ENCODE measurements around the gene GLIPR1.

Gene GLIPR1

GRCh38 chr12:75528272-75528671, 47.7 kb downstream of the GLIPR1 start:
- TF ChIP-seq CTBP1 (IDR thresholded peaks at IDR 0.05; ENCODE audit: borderline replicate concordance) (no peak), BHLHE40 (IDR thresholded peaks at IDR 0.05; ENCODE audit: borderline replicate concordance) (no peak), ARNT (IDR thresholded peaks at IDR 0.05) (no peak), NFRKB (IDR thresholded peaks at IDR 0.05) (no peak), FOXA1 (IDR thresholded peaks at IDR 0.05) (no peak), HDGF (IDR thresholded peaks at IDR 0.05; ENCODE audit: borderline replicate concordance) (no peak), TARDBP (IDR thresholded peaks at IDR 0.05) (no peak), FOXK2 (IDR thresholded peaks at IDR 0.05) (no peak), SUZ12 (IDR thresholded peaks at IDR 0.05) (no peak), L3MBTL2 (conservative IDR thresholded peaks at IDR 0.05) (no peak), SP1 (IDR thresholded peaks at IDR 0.05) (no peak)
- POLR2A ChIA-PET = no interaction called here
- no peak for DNase-seq (ENCODE audit: extremely low spot score)
- CTCF ChIA-PET = interaction anchor here (1.3 to 3.0 kb wide), 2 partner anchors 17 to 504 kb away, joined by 4 to 7 read pairs; partner anchors contain the start of genes KRR1 and PHLDA1

- no peak for DNase-seq (ENCODE audit: extremely low spot score)
- ChIA-PET POLR2A (no interaction called here), CTCF (no interaction called here)
- TF ChIP-seq ELF4 (IDR thresholded peaks at IDR 0.05) (no peak), HDGF (IDR thresholded peaks at IDR 0.05; ENCODE audit: borderline replicate concordance) (no peak), FOXA1 (IDR thresholded peaks at IDR 0.05) (no peak), FOXM1 (IDR thresholded peaks at IDR 0.05; ENCODE audit: borderline replicate concordance) (no peak), TARDBP (IDR thresholded peaks at IDR 0.05) (no peak), NFRKB (IDR thresholded peaks at IDR 0.05) (no peak), LEF1 (IDR thresholded peaks at IDR 0.05; ENCODE audit: borderline replicate concordance) (no peak), ZNF384 (IDR thresholded peaks at IDR 0.05) (no peak), FOXK2 (IDR thresholded peaks at IDR 0.05) (no peak)
Measured at GRCh38 chr12:75528692-75529091, 48.1 kb downstream of the GLIPR1 start.

GRCh38 chr12:75529316-75529715, 48.8 kb downstream of the GLIPR1 start:
- ChIA-PET CTCF (no interaction called here), POLR2A (no interaction called here)
- TF ChIP-seq SP1 (IDR thresholded peaks at IDR 0.05) = no peak
- no peak for TF ChIP-seq ZNF384 (IDR thresholded peaks at IDR 0.05)
- DNase-seq (ENCODE audit: extremely low spot score) = no peak

- POLR2A ChIA-PET = no interaction called here
- TF ChIP-seq NFRKB (IDR thresholded peaks at IDR 0.05) = no peak
- TF ChIP-seq FOXM1 (IDR thresholded peaks at IDR 0.05; ENCODE audit: borderline replicate concordance) = no peak
- TF ChIP-seq PKNOX1 (IDR thresholded peaks at IDR 0.05) = no peak
- no peak for TF ChIP-seq LEF1 (IDR thresholded peaks at IDR 0.05; ENCODE audit: borderline replicate concordance)
- TF ChIP-seq HDGF (IDR thresholded peaks at IDR 0.05; ENCODE audit: borderline replicate concordance) = no peak
- TF ChIP-seq SUZ12 (IDR thresholded peaks at IDR 0.05) = no peak
- TF ChIP-seq FOXA1 (IDR thresholded peaks at IDR 0.05) = no peak
- no peak for TF ChIP-seq TARDBP (IDR thresholded peaks at IDR 0.05)
- TF ChIP-seq CTBP1 (IDR thresholded peaks at IDR 0.05; ENCODE audit: borderline replicate concordance) = no peak
- TF ChIP-seq ZNF384 (IDR thresholded peaks at IDR 0.05) = no peak
- no peak for DNase-seq (ENCODE audit: extremely low spot score)
- CTCF ChIA-PET = no interaction called here
Measured at GRCh38 chr12:75529826-75530225, 49.3 kb downstream of the GLIPR1 start.

GRCh38 chr12:75533239-75533638, 52.7 kb downstream of the GLIPR1 start:
- ChIA-PET CTCF (no interaction called here), POLR2A (no interaction called here)
- no peak for DNase-seq (ENCODE audit: extremely low spot score)
- TF ChIP-seq SP1 (IDR thresholded peaks at IDR 0.05) = no peak

GRCh38 chr12:75539889-75540288, 59.3 kb downstream of the GLIPR1 start:
- no peak for DNase-seq (ENCODE audit: extremely low spot score)
- TF ChIP-seq ARNT (IDR thresholded peaks at IDR 0.05) (no peak), ELF4 (IDR thresholded peaks at IDR 0.05) (no peak), L3MBTL2 (conservative IDR thresholded peaks at IDR 0.05) (no peak), SP1 (IDR thresholded peaks at IDR 0.05) (no peak), CTBP1 (IDR thresholded peaks at IDR 0.05; ENCODE audit: borderline replicate concordance) (no peak), FOXA1 (IDR thresholded peaks at IDR 0.05) (no peak)
- ChIA-PET POLR2A (no interaction called here), CTCF (no interaction called here)

- TF ChIP-seq TARDBP (IDR thresholded peaks at IDR 0.05) (no peak), SUZ12 (IDR thresholded peaks at IDR 0.05) (no peak), ELF4 (IDR thresholded peaks at IDR 0.05) (no peak), ZNF384 (IDR thresholded peaks at IDR 0.05) (no peak), LEF1 (IDR thresholded peaks at IDR 0.05; ENCODE audit: borderline replicate concordance) (no peak), CTBP1 (IDR thresholded peaks at IDR 0.05; ENCODE audit: borderline replicate concordance) (no peak), FOXM1 (IDR thresholded peaks at IDR 0.05; ENCODE audit: borderline replicate concordance) (no peak), PKNOX1 (IDR thresholded peaks at IDR 0.05) (no peak), HDGF (IDR thresholded peaks at IDR 0.05; ENCODE audit: borderline replicate concordance) (no peak), FOXA1 (IDR thresholded peaks at IDR 0.05) (no peak), SP1 (IDR thresholded peaks at IDR 0.05) (no peak), L3MBTL2 (conservative IDR thresholded peaks at IDR 0.05) (no peak), NFRKB (IDR thresholded peaks at IDR 0.05) (no peak), ARNT (IDR thresholded peaks at IDR 0.05) (no peak), BHLHE40 (IDR thresholded peaks at IDR 0.05; ENCODE audit: borderline replicate concordance) (no peak), FOXK2 (IDR thresholded peaks at IDR 0.05) (no peak)
- ChIA-PET POLR2A (no interaction called here), CTCF (interaction anchor here (0.6 kb wide), 1 partner anchor 128 kb away, joined by 3 read pairs; no protein-coding TSS in a partner anchor)
- no peak for DNase-seq (ENCODE audit: extremely low spot score)
Measured at GRCh38 chr12:75542942-75543341, 62.4 kb downstream of the GLIPR1 start.

- CTCF ChIA-PET = no interaction called here
- POLR2A ChIA-PET = no interaction called here
- DNase-seq (ENCODE audit: extremely low spot score) = no peak
- TF ChIP-seq HDGF (IDR thresholded peaks at IDR 0.05; ENCODE audit: borderline replicate concordance) = no peak
- no peak for TF ChIP-seq FOXK2 (IDR thresholded peaks at IDR 0.05)
- no peak for TF ChIP-seq ELF4 (IDR thresholded peaks at IDR 0.05)
- TF ChIP-seq SUZ12 (IDR thresholded peaks at IDR 0.05) = no peak
- no peak for TF ChIP-seq TARDBP (IDR thresholded peaks at IDR 0.05)
- no peak for TF ChIP-seq ARNT (IDR thresholded peaks at IDR 0.05)
- TF ChIP-seq SP1 (IDR thresholded peaks at IDR 0.05) = no peak
- no peak for TF ChIP-seq NFRKB (IDR thresholded peaks at IDR 0.05)
- no peak for TF ChIP-seq ZNF384 (IDR thresholded peaks at IDR 0.05)
- no peak for TF ChIP-seq CTBP1 (IDR thresholded peaks at IDR 0.05; ENCODE audit: borderline replicate concordance)
- no peak for TF ChIP-seq LEF1 (IDR thresholded peaks at IDR 0.05; ENCODE audit: borderline replicate concordance)
- no peak for TF ChIP-seq FOXA1 (IDR thresholded peaks at IDR 0.05)
- TF ChIP-seq PKNOX1 (IDR thresholded peaks at IDR 0.05) = no peak
- TF ChIP-seq BHLHE40 (IDR thresholded peaks at IDR 0.05; ENCODE audit: borderline replicate concordance) = no peak
- TF ChIP-seq FOXM1 (IDR thresholded peaks at IDR 0.05; ENCODE audit: borderline replicate concordance) = no peak
- TF ChIP-seq L3MBTL2 (conservative IDR thresholded peaks at IDR 0.05) = no peak
Measured at GRCh38 chr12:75543529-75543928, 63.0 kb downstream of the GLIPR1 start.

All from HEK293T (cell line).